ENCODE data around the gene GLT6D1.

Gene GLT6D1

DNA sequence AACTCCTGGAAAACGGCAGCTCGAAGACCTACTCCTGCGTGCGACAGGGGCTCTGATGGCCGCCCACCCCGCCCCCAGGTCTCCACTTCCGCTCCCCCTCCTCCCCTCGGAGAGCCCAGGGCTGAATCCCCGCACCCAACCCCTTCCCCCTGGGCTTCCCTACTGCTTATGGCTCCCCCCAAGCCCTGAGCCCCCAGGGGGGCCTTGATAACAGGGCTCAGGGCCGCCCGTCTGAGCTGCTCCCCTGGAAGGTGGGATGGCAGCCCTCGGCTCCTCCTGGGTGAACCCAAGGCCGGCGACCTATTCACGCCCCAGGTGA is 30.4 kb downstream of the GLT6D1 start:
- Histone ChIP-seq H3K4me3 (ENCODE audit: severe bottlenecking) (no peak overlapping the region), H3K36me3 (ENCODE audit: low read depth) (no peaks in the 10 kb centered on the region), H3K27ac (ENCODE audit: poor library complexity, severe bottlenecking) (no peak overlapping the region), H3K9me3 (ENCODE audit: severe bottlenecking) (no peaks in the 10 kb centered on the region), H3K4me1 (ENCODE audit: insufficient read depth, poor library complexity, severe bottlenecking) (no peaks in the 10 kb centered on the region), H3K27me3 (ENCODE audit: insufficient read depth, poor library complexity, severe bottlenecking) (peaks cover 5% of the 10 kb centered on the region)
- peak; percentile 49 for DNase-seq (ENCODE audit: low spot score)
- TF ChIP-seq, protein P1, sequence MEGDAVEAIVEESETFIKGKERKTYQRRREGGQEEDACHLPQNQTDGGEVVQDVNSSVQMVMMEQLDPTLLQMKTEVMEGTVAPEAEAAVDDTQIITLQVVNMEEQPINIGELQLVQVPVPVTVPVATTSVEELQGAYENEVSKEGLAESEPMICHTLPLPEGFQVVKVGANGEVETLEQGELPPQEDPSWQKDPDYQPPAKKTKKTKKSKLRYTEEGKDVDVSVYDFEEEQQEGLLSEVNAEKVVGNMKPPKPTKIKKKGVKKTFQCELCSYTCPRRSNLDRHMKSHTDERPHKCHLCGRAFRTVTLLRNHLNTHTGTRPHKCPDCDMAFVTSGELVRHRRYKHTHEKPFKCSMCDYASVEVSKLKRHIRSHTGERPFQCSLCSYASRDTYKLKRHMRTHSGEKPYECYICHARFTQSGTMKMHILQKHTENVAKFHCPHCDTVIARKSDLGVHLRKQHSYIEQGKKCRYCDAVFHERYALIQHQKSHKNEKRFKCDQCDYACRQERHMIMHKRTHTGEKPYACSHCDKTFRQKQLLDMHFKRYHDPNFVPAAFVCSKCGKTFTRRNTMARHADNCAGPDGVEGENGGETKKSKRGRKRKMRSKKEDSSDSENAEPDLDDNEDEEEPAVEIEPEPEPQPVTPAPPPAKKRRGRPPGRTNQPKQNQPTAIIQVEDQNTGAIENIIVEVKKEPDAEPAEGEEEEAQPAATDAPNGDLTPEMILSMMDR (IDR thresholded peaks at IDR 0.05; ENCODE audit: poor library complexity, severe bottlenecking), result no peak
- no peak for ATAC-seq (ENCODE audit: low read depth)

DNA sequence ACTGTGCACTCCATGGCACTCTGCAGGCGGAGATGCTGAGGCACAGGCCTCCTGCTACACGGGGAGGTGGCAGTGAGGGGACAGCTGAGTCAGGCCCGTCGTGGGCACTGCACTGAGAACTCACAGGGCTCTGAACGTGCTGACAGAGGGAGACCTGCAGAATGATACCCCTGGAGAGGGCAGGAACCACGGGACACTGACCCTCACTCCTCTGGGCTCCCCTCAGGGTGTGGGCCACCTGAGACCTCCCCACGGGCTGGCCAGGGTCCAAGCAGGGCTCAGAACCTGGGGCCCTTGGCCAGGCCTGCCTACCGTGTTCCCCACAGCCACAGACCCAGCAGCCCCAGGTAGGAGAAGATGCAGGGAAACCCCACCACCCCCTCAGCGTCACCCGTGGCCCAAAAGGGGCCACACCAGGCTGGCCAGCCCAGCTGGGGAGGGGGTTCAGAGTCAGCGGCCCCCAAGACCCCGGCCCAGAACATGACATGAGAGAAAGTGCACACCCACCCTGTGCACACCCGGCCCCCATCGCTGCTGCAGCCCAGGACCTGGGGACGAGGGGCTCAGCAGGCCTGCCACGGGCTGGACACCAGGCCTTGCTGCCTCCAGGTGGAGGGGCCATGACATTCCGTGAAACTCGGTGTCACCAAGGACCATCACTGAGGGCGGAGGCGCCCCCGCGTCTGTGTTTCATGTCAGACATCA is 30.9 kb downstream of the GLT6D1 start:
- TF ChIP-seq, protein P1 (IDR thresholded peaks at IDR 0.05; ENCODE audit: poor library complexity, severe bottlenecking), result no peak
- Histone ChIP-seq H3K27ac (ENCODE audit: poor library complexity, severe bottlenecking) (no peak overlapping the region), H3K27me3 (ENCODE audit: insufficient read depth, poor library complexity, severe bottlenecking) (no peaks in the 10 kb centered on the region), H3K36me3 (ENCODE audit: low read depth) (no peaks in the 10 kb centered on the region), H3K4me1 (ENCODE audit: insufficient read depth, poor library complexity, severe bottlenecking) (no peaks in the 10 kb centered on the region), H3K9me3 (ENCODE audit: severe bottlenecking) (no peaks in the 10 kb centered on the region), H3K4me3 (ENCODE audit: severe bottlenecking) (no peak overlapping the region)
- peak; percentile 38 for DNase-seq (ENCODE audit: low spot score)
- no peak for ATAC-seq (ENCODE audit: low read depth)

DNA sequence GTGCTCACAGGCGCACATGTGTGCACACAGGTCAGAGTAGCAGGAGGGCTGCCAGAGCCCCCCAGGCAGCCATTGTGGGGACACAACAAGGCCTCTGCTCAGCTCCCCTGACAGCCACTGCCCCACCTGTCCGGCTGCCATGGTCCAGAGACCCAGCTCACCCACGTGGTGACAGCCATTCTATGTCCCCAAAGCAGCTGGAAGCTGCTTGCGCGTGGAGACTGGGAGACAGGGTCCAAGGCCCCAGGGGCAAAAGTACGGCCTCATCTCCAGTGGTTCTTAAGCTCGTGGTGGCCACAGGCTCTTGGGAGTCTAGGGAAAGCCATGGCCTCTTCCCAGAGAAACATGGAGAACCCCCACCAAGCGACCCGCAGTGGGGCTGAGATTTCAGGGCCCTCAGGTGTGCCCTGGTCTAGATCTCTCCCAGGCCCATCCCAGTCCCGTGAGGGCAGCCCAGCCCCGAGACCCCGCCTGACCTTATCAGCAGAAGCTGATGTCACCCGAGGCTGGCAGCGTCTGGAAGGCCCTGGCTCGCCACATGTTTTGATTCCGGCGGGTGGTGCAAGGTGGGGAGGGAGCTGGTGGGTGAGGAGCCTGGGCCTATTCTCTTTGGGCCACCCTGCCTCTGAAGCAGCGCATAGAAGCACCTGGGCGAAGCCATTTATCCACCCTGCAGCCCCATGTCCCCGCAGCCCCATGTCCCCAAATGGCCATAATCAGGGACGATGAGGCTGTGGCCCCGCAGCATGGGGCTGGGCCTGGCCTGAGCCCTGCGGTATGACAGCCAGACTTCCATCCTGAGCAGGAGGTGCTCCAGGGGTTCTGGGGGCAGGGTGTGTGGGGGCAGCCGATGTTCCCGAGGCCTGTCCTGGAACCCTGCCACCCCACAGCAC is 31.7 kb downstream of the GLT6D1 start:
- H3K4me1 ChIP-seq (ENCODE audit: insufficient read depth, poor library complexity, severe bottlenecking), result no peaks in the 10 kb centered on the region
- DNase-seq (ENCODE audit: low spot score), result peak; percentile 55
- no peak overlapping the region for H3K27ac ChIP-seq (ENCODE audit: poor library complexity, severe bottlenecking)
- TF ChIP-seq, protein P1 (IDR thresholded peaks at IDR 0.05; ENCODE audit: poor library complexity, severe bottlenecking), result no peak
- no peaks in the 10 kb centered on the region for H3K36me3 ChIP-seq (ENCODE audit: low read depth)
- H3K4me3 ChIP-seq (ENCODE audit: severe bottlenecking), result no peak overlapping the region
- no peak for ATAC-seq (ENCODE audit: low read depth)
- H3K27me3 ChIP-seq (ENCODE audit: insufficient read depth, poor library complexity, severe bottlenecking), result no peaks in the 10 kb centered on the region
- H3K9me3 ChIP-seq (ENCODE audit: severe bottlenecking), result no peaks in the 10 kb centered on the region

DNA sequence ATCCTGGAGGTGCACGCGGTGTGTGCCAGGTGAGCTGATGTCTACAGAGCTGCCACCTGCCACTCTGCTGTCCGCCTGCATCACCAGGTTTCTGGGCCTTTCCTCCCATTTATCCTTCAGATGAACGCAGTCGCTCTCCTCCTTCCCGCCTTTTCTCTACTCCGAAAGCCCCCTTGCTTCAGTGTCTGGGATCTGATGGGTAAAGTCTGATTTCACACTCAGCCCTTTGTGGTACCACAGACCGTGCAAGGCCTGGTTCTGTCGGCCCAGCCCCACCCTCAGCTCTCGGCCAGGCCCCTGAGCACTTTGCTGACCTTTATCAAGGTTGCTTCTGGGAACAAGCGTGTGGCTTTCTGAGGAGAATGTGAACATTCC is 32.5 kb downstream of the GLT6D1 start:
- ATAC-seq (ENCODE audit: low read depth) (no peak), DNase-seq (ENCODE audit: low spot score) (no peak)
- TF ChIP-seq, protein P1 (IDR thresholded peaks at IDR 0.05; ENCODE audit: poor library complexity, severe bottlenecking), result no peak
- Histone ChIP-seq H3K4me3 (ENCODE audit: severe bottlenecking) (no peak overlapping the region), H3K36me3 (ENCODE audit: low read depth) (no peaks in the 10 kb centered on the region), H3K9me3 (ENCODE audit: severe bottlenecking) (no peaks in the 10 kb centered on the region), H3K4me1 (ENCODE audit: insufficient read depth, poor library complexity, severe bottlenecking) (no peaks in the 10 kb centered on the region), H3K27ac (ENCODE audit: poor library complexity, severe bottlenecking) (no peak overlapping the region), H3K27me3 (ENCODE audit: insufficient read depth, poor library complexity, severe bottlenecking) (no peaks in the 10 kb centered on the region)
